ENCODE measurements around the gene SSBP2. TPM values are rescaled to one million over a fixed set of nuclear protein-coding genes. Genes with fewer than 3 reads are reported as not detected.

The SSBP2 gene
- total RNA-seq, 1 donor from 2014 or later, result 85.8 TPM

- H3K4me1 Mint-ChIP-seq, result peaks cover 19% of the 10 kb centered on the region
- no peaks in the 10 kb centered on the region for H3K27me3 Mint-ChIP-seq (ENCODE audit: low read depth)
- H3K4me3 Mint-ChIP-seq, result no peak overlapping the region
- no peak for TF ChIP-seq CTCF (IDR thresholded peaks at IDR 0.05; ENCODE audit: unreplicated experiment)
- peaks cover 3% of the 10 kb centered on the region for H3K36me3 Mint-ChIP-seq
- no peak for DNase-seq (ENCODE audit: low spot score in 2 of 2, unreplicated experiment in 2 of 2)
- H3K27ac Mint-ChIP-seq, result no peak overlapping the region
- no peaks in the 10 kb centered on the region for H3K9me3 Mint-ChIP-seq
These were observed 345.6 kb downstream of the SSBP2 start for GRCh38 chr5:81405126-81405891.

DNA sequence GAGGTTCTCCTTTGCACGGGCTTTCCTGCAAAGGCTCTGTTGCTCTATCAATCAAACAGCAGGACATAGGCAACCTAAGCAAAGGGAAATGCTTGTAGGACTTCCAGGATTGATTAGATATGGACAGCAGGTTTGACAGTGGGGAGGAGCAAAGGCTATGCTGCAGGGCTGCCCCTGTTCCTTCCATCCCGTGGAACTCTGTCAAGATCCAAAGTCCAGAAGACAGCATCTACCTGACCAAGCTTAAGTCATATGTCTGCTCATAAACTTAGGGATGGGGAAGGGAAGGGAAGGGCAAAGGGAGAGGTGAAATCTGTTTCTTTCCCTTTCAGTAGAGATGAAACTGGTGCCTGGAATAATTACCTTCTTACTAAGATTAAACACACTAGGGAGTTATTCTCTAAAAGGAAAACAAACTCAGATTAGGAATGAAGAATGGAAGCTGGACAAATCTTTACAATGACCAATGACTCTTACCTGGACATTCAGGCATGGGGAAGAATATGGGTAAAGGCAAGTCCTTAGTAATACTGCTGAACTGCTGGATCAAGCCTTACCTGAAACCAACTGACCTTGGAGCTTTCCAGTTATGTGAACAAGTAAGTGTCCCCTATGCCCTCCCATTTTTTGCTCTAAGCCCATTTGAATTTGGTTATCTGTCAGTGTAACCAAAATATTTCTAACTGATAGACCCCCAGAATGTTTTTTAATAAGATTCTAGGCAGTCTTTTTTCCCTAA, 348.5 kb downstream of the SSBP2 start:
- H3K4me1 Mint-ChIP-seq, result no peaks in the 10 kb centered on the region
- no peak overlapping the region for H3K4me3 Mint-ChIP-seq
- no peak for DNase-seq (ENCODE audit: low spot score in 2 of 2, unreplicated experiment in 2 of 2)
- H3K36me3 Mint-ChIP-seq, result peaks cover 3% of the 10 kb centered on the region
- H3K27ac Mint-ChIP-seq, result no peak overlapping the region
- no peaks in the 10 kb centered on the region for H3K9me3 Mint-ChIP-seq
- H3K27me3 Mint-ChIP-seq (ENCODE audit: low read depth), result peaks cover 4% of the 10 kb centered on the region
- TF ChIP-seq CTCF (IDR thresholded peaks at IDR 0.05; ENCODE audit: unreplicated experiment), result no peak

DNA sequence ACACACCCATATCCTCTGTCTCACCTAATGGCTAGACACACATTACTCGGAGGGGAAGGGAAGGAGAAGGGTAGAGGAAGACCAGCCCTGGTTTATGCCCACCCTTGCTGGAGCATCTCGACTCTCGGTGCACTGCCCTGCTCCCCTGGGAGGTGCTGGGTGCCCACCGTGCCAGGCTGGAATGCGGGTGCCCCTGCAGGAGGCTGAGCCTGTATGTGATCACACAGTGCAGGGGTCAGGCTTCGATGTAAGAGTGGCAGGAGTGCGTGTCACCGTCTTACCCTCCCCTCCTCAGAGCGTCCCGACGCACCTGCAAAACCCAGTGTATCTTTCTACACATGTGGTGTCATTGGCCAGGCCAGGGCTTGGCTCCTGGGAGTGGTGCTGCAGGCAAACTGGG, 349.6 kb downstream of the SSBP2 start:
- Mint-ChIP-seq H3K27me3 (ENCODE audit: low read depth) (peaks cover 10% of the 10 kb centered on the region), H3K9me3 (no peaks in the 10 kb centered on the region), H3K27ac (no peak overlapping the region), H3K4me1 (no peaks in the 10 kb centered on the region), H3K36me3 (no peaks in the 10 kb centered on the region), H3K4me3 (no peak overlapping the region)
- no peak for TF ChIP-seq CTCF (IDR thresholded peaks at IDR 0.05; ENCODE audit: unreplicated experiment)
- DNase-seq (ENCODE audit: low spot score in 2 of 2, unreplicated experiment in 2 of 2), result no peak

- Mint-ChIP-seq H3K36me3 (no peaks in the 10 kb centered on the region), H3K27ac (no peak overlapping the region), H3K27me3 (ENCODE audit: low read depth) (peaks cover 16% of the 10 kb centered on the region), H3K4me1 (no peaks in the 10 kb centered on the region), H3K4me3 (no peak overlapping the region), H3K9me3 (peaks cover under 1% of the 10 kb centered on the region)
- TF ChIP-seq CTCF (IDR thresholded peaks at IDR 0.05; ENCODE audit: unreplicated experiment), result no peak
- no peak for DNase-seq (ENCODE audit: low spot score in 2 of 2, unreplicated experiment in 2 of 2)
These were observed 350.5 kb downstream of the SSBP2 start for GRCh38 chr5:81400375-81400774.

DNA sequence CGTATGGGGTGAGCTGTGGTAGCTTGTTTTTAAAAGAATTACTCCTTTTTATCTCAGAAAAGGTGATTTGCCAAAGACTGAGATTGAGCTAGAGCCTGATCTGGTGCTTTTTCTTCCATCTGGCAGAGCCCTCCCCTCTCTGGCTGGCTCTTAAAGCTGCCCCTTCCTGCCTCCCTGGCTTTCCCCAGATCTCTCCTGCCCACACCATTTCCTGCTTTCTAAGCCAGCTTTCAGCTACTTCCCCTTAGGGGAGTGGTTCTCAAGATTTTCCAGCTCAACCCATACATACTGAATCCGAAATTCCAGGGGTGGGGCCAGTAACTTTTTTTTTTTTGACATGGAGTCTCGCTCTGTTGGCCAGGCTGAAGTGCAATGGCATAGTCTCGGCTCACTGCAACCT, 352.2 kb downstream of the SSBP2 start:
- no peak for TF ChIP-seq CTCF (IDR thresholded peaks at IDR 0.05; ENCODE audit: unreplicated experiment)
- Mint-ChIP-seq H3K4me1 (no peaks in the 10 kb centered on the region), H3K36me3 (no peaks in the 10 kb centered on the region), H3K4me3 (no peak overlapping the region), H3K27me3 (ENCODE audit: low read depth) (peaks cover 27% of the 10 kb centered on the region), H3K9me3 (peaks cover 6% of the 10 kb centered on the region), H3K27ac (no peak overlapping the region)
- DNase-seq (ENCODE audit: low spot score in 2 of 2, unreplicated experiment in 2 of 2), result no peak

All from mesothelial cell of epicardium (in vitro differentiated cells).